ENCODE data around the gene IL22. TPM values are rescaled to one million over a fixed set of nuclear protein-coding genes. Genes with fewer than 3 reads are reported as not detected.

IL22 gene
- total RNA-seq, 4 donors from 2014 or later: not detected

- TF ChIP-seq CTCF (IDR thresholded peaks at IDR 0.05; ENCODE audit: low read depth): no peak
Measured at GRCh38 chr12:68231229-68231628, 22.2 kb downstream of the IL22 start.

GRCh38 chr12:68229956-68230355, 23.4 kb downstream of the IL22 start:
- no peak for TF ChIP-seq CTCF (IDR thresholded peaks at IDR 0.05; ENCODE audit: low read depth)

GRCh38 chr12:68227356-68227755, 26.0 kb downstream of the IL22 start:
- TF ChIP-seq CTCF (IDR thresholded peaks at IDR 0.05; ENCODE audit: low read depth): no peak

- no peak for TF ChIP-seq CTCF (IDR thresholded peaks at IDR 0.05; ENCODE audit: low read depth)
Measured at GRCh38 chr12:68225576-68226476, 27.6 kb downstream of the IL22 start, which contains the start of gene IL26. TSS of gene IL26 (minus strand) at chr12:68225810. CDS start at chr12:68225756, 54 bp downstream.

- no peak for TF ChIP-seq CTCF (IDR thresholded peaks at IDR 0.05; ENCODE audit: low read depth)
Measured at GRCh38 chr12:68224613-68225285, 28.7 kb downstream of the IL22 start.

GRCh38 chr12:68223067-68223747, 30.2 kb downstream of the IL22 start:
- TF ChIP-seq CTCF (IDR thresholded peaks at IDR 0.05; ENCODE audit: low read depth): no peak

GRCh38 chr12:68222326-68222725, 31.1 kb downstream of the IL22 start:
- no peak for TF ChIP-seq CTCF (IDR thresholded peaks at IDR 0.05; ENCODE audit: low read depth)
